Activated T-cell treated with anti-CD3 and anti-CD28 coated beads for 1 hour (primary cell): ENCODE data around the gene USP11.
A peak's percentile ranks its signal among the peaks of the same experiment; 100 is the strongest.

ENCODE experiments used
- DNase-seq: peaks from one replicate; pipeline ENCODE4 v3.0.0-alpha.2; 2020; ENCODE audit warnings: low read depth

USP11 gene

DNA sequence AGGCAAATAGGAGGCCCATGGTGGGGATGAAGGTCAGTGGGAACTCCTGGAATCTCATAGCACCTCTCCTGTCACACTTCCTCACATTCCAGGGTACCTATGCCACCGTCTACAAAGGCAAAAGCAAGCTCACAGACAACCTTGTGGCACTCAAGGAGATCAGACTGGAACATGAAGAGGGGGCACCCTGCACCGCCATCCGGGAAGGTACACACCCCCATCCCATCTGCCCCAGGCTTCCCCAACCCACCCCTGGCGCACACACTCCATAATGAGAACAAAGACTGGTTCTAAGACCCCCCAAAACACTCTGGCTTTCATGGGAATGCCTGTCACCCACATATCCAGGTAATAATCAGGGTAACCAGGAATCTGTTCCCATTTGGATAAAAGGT is 7.9 kb upstream of the USP11 start:
- no peak for DNase-seq

DNA sequence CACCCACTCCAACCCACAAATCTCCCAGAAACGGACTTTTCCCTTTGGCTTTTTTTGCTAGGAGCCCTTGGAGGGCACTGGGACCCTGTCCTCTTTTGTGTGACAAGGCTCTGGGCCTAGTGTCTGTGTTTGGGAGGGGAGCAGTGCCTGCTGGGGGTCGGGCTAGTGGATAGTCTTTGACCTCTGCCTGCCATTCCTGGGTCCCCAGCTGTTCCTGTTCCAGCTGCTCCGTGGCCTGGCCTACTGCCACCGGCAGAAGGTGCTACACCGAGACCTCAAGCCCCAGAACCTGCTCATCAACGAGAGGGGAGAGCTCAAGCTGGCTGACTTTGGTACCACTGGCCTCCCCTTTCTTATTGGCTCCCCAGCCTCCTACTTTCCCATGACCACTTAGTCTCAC is 6.7 kb upstream of the USP11 start:
- DNase-seq, result no peak

DNA sequence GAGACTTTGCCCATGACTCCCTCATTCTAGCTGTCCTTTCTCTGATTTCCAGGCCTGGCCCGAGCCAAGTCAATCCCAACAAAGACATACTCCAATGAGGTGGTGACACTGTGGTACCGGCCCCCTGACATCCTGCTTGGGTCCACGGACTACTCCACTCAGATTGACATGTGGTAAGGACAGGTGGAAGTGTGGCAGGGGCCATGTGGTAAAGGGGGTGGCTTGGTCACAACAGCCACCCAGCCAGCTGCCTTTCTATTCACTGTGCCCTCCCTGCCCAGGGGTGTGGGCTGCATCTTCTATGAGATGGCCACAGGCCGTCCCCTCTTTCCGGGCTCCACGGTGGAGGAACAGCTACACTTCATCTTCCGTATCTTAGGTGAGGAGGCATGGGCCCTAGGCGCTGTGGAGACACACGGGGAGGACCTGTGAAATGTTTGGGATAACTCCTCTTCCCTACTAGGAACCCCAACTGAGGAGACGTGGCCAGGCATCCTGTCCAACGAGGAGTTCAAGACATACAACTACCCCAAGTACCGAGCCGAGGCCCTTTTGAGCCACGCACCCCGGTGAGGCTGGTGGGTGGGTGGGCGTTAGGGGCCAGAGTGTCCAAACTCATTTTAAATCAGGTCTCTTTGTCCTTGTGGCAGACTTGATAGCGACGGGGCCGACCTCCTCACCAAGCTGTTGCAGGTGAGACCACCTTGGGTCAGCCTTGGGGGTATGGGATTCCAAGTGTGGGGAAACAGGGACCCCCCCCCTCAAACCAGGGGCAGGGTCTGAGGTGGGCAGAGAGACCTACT is 6.1 kb upstream of the USP11 start:
- DNase-seq, result no peak

DNA sequence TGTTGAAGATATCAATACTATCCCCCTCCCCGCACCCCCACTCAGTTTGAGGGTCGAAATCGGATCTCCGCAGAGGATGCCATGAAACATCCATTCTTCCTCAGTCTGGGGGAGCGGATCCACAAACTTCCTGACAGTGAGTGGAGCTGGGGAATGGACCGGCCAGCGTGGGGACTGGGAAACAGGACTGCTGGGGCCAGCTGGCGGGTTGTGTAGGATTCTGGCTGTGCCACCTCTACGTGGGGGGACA is 5.5 kb upstream of the USP11 start:
- DNase-seq, result no peak

DNA sequence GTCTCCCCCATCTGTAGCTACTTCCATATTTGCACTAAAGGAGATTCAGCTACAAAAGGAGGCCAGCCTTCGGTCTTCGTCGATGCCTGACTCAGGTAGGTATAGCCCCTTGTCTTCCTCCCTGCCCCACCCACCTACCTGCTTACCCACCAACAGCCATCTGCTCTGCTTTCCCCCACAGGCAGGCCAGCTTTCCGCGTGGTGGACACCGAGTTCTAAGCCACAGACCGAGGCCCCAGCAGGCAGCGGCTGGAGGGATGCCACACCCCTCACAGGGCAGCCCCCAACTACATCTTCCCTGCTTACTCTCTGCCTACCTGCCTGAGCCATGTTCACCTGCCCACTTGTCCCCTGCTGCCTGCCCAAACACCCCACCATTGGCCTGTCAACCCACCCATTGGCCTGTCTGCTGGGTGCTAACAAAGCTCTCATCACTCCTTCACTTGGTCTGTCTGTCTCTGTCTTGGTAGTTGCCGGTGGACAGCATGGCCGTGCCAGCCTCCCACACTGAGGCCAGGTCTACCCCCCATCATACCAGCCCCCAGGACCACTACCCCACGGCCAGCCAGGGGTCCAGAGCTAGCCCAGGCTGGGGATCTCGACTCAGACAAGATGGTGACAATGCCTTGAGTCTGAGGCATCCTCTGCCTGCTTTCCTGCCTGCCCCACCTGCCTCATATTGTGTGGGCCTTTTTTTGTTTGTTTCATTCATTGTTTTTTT is 4.1 kb upstream of the USP11 start:
- DNase-seq, result no peak

DNA sequence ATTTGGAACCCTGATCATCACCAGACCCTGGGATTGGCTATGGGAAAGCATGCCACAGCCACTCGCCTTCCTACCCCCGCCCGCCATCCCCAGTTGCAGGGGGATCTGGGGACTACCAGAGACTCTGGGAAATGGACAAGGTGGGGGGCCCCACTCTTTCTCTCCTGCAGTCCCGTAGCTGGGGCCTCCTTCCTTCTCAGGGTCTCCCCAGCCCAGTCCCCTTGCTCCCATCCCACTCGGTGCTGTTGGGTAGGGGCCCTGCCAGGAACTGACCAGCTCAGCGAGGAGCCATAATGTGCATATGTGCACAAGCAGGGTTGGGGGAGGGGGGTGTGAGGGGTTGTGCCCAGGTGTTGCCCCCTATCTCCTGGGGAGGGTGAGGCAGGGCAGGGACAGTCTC is 3.4 kb upstream of the USP11 start:
- no peak for DNase-seq

DNA sequence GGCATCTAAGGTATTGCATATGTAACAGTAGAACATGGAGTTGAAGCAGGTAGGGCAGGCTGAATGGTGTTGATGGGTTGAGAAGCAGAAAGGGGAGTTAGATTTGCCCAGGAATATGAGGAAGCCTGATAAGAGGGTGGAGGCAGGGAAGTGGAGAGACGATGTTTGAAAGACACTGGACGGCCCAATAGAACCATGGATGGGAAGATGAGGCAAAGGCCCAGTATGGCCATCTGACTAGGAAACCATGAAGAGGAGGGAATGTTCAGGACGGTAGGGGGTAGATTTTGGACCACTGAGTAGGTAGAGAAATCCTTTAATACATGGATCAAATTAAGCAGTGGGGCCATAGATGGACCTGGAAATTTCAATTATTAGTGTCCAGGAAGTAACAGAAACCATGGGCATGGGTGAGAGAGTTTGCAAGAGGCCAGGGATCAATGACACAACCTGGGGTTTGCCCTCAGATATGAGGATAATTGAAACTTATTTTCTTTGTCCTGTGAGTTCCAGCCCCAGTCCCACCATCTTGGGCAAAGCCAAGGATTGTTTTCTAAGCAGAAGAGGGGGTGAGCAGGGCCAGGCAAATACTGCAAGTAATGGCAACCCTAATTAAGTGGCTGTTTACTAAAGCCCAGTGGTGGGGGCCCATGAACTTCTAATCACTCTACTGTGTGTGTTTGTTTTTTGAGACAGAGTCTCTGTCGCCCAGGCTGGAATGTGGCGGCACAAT is 2.5 kb upstream of the USP11 start:
- no peak for DNase-seq

DNA sequence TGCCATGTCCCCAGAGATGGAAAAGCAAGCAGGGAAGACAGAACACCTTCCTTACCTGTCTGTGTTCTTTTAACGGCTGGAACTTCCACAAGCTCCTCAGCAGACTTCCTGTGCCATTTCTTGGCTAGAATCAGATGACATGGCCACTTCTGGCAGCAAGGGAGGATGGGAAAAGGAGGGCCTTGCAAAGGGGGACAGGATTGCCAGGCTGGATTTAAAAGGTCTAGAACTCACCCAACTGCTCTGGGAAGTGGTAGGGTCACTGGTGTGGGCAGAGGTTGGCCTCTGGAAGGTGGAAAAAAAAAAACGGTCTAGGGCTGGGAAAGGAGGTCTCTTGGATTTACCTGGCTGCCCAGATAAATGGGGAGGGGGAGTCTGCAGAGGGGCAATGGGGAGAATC is 1.6 kb upstream of the USP11 start:
- DNase-seq, result no peak

DNA sequence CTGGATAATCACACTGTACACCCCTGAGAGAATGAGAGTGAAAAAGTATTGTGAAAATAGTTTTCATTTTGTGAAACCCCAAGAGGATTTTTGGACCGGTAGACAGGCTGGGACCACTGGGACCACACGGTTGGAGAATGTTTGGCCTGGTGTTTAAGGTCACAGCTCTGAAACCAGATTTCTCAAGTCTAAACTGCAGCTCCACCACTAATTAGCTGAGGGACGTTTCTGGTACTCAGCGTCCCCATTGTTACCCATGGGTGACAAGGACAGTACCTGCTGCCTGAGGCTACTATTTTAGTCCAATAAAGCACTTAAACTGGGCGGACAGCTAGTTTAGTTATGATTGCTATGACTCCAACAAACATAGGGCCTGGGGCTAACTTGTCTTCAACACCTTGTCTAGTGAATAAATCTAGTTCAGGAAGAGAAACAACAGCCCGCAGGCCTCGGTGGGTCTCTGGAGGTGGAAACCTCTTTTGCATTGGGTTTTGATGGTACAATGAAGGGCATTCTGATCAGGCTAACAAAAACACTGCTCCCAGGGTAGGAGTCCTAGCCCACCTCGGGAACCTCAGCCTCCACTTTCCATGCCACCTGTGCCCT is 509 bp upstream of the USP11 start:
- DNase-seq, result no peak

DNA sequence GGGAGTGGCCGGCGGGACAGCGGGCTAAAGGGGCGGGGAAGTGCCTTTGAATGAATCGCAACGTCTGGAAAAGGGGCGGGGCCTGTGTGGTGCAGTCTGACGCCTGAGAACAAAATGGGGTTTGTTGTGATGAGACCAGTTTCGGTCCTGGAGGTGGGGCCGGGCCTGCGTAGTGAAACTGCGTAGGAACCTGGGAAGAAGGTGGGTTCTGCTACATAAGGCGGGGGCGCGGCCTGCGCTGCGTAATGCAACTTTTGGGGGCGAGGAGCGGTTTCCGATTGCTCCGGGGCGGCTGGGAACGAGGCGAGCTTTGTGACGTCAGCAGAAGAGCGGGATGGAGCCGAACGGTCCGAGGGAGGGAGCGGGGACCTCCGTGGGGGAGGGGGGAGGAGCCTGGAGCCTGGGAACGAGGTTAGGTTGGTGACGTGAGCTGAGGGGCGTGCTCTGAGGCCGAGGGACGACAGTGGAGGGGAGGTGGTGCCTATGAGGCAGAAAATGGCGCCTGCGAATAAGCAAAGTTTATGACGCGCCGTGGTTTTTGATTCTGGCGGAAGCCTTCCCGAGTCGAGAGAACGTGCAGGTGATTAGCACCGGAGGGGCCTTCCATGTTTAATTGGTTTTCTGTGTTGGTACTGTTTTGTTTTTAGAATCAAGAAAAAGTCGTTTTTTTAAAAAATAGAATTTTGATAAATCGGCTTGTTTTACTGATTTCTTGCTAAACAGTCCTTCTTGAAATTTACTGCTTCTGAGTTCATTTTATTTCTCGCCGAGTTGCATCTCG is 714 bp downstream of the USP11 start:
- peak; percentile 80 for DNase-seq

DNA sequence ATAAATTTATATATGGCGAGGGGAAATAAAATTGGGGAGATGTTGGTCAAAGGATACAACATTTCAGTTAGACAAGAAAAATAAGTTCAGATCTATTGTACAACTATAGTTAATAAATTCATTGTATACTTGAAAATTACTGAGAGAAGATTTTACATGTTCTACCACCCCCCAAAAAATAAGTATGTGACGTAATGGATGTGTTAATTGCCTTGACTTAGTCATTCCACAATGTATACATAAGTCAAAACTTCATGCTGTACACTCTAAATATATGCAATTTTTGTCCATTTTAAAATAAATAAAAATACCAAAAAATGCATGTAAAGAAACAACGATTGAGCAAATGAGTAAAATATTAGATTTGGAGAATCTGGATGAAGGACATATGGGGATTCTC is 1.8 kb downstream of the USP11 start:
- no peak for DNase-seq

DNA sequence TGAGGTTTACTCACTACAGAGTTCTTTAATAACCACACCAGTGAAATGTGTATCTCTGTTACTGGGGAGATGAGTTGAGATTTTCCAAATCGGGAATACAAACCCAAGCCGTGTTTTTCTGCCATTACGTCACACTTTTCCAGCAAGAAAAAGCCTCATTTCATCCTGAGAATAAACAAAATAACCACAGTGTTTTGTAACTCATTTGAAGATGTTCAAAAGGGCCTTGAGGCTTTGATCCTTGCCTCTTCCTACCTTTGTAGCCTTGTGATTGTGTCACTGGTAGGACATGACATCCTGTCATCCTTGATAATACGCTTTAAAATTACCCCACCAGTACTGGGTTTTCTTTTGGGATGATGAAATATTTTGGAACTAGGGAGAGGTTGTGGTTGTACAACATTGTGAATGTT is 2.9 kb downstream of the USP11 start:
- no peak for DNase-seq

DNA sequence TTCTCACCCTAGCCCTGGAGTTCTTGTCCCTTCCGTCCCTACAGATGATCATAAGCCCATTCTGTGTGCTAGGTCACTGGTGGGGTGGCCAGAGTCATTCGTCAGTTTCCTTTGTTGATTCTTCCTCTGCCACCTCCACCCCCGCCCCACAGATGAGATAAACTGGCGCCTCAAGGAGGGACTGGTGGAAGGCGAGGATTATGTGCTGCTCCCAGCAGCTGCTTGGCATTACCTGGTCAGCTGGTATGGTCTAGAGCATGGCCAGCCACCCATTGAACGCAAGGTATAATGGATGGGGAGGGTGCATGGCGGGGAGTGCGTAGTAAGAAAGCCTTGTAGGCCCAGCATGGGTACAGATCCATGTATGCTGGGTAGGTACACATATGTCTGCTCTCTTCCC is 6.4 kb downstream of the USP11 start:
- DNase-seq, result no peak

DNA sequence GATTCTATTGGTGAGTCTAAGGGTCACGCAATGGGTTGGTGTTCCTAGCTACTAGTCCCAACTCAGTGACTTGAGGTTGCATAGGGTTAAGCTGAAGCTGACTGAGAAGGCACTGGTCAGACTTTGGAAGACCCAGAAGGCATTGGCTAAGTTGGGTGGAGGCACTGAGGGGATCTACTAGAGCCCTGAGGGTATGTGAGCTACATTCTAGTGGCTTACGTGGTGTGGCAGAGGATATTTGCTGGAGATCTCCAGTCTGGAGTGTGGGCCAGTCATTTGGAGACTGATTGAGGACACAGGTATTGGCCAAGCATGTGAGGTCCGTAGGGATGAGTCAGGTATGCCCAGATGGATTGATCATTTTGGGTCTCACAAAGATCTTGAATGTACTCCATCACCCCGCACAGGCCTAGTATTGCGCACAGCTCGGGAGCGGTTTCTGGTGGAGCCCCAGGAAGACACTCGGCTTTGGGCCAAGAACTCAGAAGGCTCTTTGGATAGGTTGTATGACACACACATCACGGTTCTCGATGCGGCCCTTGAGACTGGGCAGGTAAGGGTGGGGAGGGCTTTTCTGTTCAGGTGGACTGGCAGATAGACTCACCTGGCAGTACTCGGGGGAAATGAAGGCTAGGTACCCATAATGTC is 7.2 kb downstream of the USP11 start:
- DNase-seq, result no peak

DNA sequence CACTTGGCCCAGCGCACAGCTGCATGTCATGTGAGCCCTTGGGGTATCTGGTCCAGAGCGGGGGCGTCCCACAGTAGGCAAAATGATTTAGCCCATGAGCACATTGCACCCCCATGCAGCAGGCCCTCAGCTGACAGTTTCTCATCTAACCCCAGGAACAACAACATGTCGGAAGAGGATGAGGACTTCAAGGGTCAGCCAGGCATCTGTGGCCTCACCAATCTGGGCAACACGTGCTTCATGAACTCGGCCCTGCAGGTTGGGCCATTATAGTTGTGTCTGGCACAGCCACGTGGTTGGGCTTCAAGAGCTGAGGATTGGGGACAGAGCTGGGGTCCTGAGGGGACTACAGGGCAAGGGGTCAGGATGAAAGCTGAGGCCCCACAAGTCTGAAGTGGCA is 7.8 kb downstream of the USP11 start:
- DNase-seq, result no peak

DNA sequence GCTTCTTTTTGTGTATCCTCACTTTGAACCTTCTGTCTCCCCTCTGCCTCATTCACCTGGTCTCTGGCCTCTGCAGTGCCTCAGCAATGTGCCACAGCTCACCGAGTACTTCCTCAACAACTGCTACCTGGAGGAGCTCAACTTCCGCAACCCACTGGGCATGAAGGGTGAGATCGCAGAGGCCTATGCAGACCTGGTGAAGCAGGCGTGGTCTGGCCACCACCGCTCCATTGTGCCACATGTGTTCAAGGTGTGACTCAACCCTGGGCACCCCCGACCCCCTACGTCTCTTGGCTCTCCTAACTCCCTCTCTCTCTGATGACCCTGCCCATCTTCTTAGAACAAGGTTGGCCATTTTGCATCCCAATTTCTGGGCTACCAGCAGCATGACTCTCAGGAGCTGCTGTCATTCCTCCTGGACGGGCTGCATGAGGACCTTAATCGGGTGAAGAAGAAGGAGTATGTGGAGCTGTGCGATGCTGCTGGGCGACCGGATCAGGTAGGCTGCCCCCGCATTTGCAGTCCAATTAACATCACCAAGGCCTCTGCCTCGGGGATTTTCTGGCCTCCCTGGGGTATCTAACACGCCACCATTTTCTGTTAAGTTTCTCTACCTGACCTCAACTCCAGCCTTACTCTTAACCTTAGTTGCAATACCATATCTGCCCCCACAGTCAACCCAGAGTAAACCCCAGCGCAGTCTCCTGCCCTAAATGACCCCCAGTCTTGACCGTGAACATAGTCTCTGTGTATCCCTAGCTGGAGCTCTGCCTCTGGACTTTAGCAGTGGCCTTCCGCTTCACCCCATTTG is 8.6 kb downstream of the USP11 start:
- no peak for DNase-seq

DNA sequence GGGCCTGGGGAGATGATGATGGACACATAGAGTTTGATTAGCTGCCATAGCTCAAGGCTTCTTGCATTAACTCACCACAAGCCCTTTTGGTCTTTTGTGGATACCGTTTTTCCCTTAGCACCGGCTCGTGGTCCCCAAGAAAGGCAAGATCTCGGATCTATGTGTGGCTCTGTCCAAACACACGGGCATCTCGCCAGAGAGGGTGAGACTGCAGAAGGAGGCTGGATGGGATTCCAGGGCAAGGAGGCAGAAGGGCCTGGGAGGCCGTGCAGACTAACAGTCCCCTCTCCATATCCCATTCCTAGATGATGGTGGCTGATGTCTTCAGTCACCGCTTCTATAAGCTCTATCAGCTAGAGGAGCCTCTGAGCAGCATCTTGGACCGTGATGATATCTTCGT is 9.5 kb downstream of the USP11 start:
- DNase-seq, result no peak

DNA sequence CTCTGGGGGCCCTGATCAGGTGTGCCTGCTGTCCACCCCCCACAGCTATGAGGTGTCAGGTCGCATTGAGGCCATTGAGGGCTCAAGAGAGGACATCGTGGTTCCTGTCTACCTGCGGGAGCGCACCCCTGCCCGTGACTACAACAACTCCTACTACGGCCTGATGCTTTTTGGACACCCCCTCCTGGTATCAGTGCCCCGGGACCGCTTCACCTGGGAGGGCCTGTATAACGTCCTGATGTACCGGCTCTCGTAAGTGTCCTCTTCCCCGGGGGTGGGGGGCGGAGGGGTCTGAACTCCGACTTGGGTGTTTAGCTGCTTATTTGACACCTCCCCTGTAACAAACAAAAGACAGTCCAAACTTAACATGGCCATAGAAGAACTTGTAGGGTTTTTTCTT is 10.5 kb downstream of the USP11 start:
- DNase-seq, result no peak

DNA sequence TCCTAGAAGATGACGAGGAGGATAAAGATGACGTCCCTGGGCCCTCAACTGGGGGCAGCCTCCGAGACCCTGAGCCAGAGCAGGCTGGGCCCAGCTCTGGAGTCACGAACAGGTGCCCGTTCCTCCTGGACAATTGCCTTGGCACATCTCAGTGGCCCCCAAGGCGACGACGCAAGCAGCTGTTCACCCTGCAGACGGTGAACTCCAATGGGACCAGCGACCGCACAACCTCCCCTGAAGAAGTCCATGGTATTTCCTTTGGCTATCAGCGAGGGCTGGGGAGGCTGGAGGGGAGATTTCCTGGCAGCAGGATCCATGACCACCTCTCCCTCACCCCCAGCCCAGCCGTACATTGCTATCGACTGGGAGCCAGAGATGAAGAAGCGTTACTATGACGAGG is 11.9 kb downstream of the USP11 start:
- no peak for DNase-seq

DNA sequence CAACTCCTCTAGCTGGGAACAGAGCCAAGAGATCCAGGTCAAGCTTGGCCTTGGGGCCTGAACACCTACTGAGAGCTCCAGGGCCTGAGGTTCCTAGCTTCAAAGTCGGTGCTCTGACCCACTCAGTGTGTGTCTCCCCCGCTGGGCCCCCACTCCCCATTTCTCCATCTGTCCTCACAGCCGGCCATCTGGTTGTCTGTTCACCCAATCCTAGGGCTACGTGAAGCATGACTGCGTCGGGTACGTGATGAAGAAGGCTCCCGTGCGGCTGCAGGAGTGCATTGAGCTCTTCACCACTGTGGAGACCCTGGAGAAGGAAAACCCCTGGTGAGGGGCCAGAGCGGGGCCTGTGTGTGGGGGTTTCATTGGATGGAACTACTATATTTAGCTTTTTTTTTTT is 12.3 kb downstream of the USP11 start:
- DNase-seq, result no peak
